HL-60 (cell line): ENCODE measurements around the gene YWHAQ.

Source experiments
- POLR2AphosphoS5 ChIP-seq: IDR thresholded peaks from 2 replicates; pipeline ENCODE4 v1.6.1; 2012; ENCODE audit warnings: low read depth
- SPI1 ChIP-seq: IDR thresholded peaks from 2 replicates; pipeline ENCODE4 v1.6.1; 2012; ENCODE audit warnings: low read depth, mild to moderate bottlenecking, borderline replicate concordance
- TF ChIP-seq, protein P1 (sequence below): IDR thresholded peaks from one replicate; pipeline ENCODE4 v1.5.1; 2011; ENCODE audit warnings: low read length, control low read depth, inconsistent platforms; ENCODE audit not compliant: insufficient read depth
- TF ChIP-seq, protein P2 (sequence below): IDR thresholded peaks from 2 replicates; pipeline ENCODE4 v1.6.1; 2012; ENCODE audit warnings: low read depth; ENCODE audit not compliant: insufficient replicate concordance

DNA sequence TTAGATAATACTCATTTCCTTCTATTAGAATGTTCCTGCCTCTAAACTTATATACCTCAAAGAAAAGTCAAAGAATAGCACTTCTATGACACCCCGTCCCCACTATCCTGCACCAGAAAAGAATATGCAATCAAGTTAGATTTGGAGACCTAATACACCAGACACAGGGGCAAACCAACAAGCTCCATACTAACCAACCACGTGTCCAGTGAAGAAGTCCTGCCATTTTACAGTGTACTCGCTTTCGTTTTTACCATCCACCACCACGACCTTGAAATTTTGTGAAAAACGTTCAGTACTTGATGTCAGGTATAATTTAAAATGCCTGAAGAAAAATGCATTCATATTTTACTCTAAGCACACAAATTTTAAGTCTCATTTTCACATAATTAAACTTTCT is 94.3 kb downstream of the YWHAQ start:
- TF ChIP-seq, protein P1, sequence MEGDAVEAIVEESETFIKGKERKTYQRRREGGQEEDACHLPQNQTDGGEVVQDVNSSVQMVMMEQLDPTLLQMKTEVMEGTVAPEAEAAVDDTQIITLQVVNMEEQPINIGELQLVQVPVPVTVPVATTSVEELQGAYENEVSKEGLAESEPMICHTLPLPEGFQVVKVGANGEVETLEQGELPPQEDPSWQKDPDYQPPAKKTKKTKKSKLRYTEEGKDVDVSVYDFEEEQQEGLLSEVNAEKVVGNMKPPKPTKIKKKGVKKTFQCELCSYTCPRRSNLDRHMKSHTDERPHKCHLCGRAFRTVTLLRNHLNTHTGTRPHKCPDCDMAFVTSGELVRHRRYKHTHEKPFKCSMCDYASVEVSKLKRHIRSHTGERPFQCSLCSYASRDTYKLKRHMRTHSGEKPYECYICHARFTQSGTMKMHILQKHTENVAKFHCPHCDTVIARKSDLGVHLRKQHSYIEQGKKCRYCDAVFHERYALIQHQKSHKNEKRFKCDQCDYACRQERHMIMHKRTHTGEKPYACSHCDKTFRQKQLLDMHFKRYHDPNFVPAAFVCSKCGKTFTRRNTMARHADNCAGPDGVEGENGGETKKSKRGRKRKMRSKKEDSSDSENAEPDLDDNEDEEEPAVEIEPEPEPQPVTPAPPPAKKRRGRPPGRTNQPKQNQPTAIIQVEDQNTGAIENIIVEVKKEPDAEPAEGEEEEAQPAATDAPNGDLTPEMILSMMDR: no peak
- TF ChIP-seq POLR2AphosphoS5 (no peak), SPI1 (no peak)
- TF ChIP-seq, protein P2, sequence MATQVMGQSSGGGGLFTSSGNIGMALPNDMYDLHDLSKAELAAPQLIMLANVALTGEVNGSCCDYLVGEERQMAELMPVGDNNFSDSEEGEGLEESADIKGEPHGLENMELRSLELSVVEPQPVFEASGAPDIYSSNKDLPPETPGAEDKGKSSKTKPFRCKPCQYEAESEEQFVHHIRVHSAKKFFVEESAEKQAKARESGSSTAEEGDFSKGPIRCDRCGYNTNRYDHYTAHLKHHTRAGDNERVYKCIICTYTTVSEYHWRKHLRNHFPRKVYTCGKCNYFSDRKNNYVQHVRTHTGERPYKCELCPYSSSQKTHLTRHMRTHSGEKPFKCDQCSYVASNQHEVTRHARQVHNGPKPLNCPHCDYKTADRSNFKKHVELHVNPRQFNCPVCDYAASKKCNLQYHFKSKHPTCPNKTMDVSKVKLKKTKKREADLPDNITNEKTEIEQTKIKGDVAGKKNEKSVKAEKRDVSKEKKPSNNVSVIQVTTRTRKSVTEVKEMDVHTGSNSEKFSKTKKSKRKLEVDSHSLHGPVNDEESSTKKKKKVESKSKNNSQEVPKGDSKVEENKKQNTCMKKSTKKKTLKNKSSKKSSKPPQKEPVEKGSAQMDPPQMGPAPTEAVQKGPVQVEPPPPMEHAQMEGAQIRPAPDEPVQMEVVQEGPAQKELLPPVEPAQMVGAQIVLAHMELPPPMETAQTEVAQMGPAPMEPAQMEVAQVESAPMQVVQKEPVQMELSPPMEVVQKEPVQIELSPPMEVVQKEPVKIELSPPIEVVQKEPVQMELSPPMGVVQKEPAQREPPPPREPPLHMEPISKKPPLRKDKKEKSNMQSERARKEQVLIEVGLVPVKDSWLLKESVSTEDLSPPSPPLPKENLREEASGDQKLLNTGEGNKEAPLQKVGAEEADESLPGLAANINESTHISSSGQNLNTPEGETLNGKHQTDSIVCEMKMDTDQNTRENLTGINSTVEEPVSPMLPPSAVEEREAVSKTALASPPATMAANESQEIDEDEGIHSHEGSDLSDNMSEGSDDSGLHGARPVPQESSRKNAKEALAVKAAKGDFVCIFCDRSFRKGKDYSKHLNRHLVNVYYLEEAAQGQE: no peak
